ENCODE measurements around the gene SFXN1. TPM values are rescaled to one million over a fixed set of nuclear protein-coding genes. Genes with fewer than 3 reads are reported as not detected.

The SFXN1 gene
- total RNA-seq, 2 experiments from 2014 or later, result 476 to 491 TPM

DNA sequence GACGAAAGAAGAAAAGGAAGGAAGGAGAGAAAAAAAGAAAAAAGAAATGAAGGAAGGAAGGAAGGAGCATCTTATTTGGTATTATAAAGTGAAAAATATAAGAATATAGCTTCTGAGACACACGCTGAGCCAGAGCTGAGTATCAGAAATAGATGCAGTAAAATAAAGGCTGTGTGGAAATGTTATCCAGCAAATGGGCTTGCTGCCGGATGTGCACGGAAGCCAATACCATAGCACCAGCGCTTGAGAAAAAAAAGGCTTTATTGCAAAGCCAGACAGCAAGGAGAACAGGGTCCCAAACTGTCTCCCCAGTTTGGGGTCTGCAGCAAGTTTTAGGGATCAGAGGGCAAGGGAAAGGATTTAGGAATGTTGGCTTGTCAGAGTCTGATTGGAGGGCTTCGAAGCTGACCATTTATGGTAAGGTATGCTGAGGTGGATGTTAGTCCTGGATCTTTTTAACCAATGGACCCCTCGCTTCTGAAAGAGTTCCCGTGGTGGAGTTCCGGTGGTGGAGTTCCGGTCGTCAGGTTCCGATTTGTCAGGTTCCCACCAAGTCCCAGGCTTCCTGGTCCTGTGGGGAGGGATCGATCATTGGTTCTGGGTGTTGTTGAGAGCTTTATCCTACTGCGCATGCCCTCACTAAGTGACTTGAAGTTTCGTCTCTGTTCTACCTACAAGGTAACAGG is 70.4 kb downstream of the SFXN1 start:
- intact Hi-C loops (cut with micrococcal nuclease), result no loop called here
- Mint-ChIP-seq H3K27ac (no peak overlapping the region), H3K36me3 (ENCODE audit: low read depth) (no peaks in the 10 kb centered on the region), H3K27me3 (peaks cover 20% of the 10 kb centered on the region), H3K9me3 (no peaks in the 10 kb centered on the region), H3K4me3 (no peak overlapping the region), H3K4me1 (ENCODE audit: low read depth) (peaks cover 4% of the 10 kb centered on the region)
- ChIA-PET POLR2A (no interaction called here), CTCF (interaction anchor here (0.7 to 6.5 kb wide), 4 partner anchors 15 to 1932 kb away, joined by 3 to 39 read pairs (median 4); no protein-coding TSS in a partner anchor)
- no peak for ATAC-seq
- TF ChIP-seq, protein P1, sequence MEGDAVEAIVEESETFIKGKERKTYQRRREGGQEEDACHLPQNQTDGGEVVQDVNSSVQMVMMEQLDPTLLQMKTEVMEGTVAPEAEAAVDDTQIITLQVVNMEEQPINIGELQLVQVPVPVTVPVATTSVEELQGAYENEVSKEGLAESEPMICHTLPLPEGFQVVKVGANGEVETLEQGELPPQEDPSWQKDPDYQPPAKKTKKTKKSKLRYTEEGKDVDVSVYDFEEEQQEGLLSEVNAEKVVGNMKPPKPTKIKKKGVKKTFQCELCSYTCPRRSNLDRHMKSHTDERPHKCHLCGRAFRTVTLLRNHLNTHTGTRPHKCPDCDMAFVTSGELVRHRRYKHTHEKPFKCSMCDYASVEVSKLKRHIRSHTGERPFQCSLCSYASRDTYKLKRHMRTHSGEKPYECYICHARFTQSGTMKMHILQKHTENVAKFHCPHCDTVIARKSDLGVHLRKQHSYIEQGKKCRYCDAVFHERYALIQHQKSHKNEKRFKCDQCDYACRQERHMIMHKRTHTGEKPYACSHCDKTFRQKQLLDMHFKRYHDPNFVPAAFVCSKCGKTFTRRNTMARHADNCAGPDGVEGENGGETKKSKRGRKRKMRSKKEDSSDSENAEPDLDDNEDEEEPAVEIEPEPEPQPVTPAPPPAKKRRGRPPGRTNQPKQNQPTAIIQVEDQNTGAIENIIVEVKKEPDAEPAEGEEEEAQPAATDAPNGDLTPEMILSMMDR (IDR thresholded peaks at IDR 0.05), result no peak
- no peak for DNase-seq

DNA sequence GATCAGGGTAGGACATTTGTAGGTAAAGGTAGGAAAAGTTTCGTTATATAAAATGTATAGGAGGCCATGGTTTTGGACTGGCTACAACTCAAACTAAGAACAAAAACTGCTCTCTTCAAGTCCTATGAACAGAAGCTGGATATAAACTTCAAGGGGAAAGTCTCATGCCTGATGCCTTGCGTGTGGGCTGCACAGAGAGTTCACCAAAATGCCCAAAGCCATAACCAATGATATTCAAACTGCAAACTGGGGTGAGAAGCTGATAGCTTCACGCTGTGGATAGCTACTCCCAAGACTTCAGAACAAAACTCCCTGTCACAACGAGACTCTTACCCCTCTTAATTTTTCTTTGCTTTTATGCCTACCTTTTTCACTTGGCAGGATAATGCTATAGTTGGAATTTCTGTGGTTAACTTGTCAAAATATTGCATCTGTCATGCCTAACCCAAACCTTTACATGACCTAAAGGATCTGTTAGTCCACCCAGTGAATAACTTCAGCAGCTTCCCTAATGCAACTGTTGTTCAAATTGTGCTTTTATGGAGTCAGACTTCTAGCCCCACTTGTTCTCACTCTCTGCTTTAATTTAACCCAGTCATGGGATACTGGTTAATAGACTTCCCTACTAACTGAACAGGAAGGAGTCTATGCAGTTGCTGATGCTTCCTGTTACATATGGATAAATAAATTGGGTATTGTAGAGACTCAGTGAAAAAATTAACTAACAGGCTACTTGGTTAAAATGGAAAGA is 71.9 kb downstream of the SFXN1 start:
- Mint-ChIP-seq H3K27ac (no peak overlapping the region), H3K4me3 (no peak overlapping the region), H3K27me3 (peaks cover 20% of the 10 kb centered on the region), H3K36me3 (ENCODE audit: low read depth) (no peaks in the 10 kb centered on the region), H3K9me3 (no peaks in the 10 kb centered on the region), H3K4me1 (ENCODE audit: low read depth) (peaks cover 4% of the 10 kb centered on the region)
- POLR2A ChIA-PET, result no interaction called here
- intact Hi-C loops (cut with micrococcal nuclease), result no loop called here
- no peak for ATAC-seq
- no peak for DNase-seq
- CTCF ChIA-PET, result interaction anchor here (1.1 to 6.5 kb wide), 3 partner anchors 16 to 29 kb away, joined by 3 to 39 read pairs (median 5); no protein-coding TSS in a partner anchor
- TF ChIP-seq, protein P1 (IDR thresholded peaks at IDR 0.05), result no peak

DNA sequence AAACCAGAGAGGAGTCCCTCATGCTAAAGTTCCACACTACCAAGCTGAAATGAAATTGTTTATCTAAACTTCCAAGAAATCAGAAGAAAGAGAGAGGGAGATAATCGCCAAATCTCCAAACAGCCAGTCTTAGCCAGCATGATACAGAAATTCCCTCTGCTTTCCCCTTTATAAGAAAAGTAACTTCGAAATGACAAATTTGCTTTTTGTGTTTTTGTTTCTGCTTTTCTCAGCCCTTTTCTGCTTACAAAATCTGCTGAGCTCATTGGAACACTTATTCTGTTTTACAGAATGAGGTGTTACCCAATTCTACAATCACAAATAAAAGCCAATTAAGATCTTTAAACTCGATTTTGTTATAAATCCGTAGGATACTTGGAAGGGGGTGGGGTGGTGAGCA is 72.9 kb downstream of the SFXN1 start:
- TF ChIP-seq, protein P1 (IDR thresholded peaks at IDR 0.05), result no peak
- H3K27ac Mint-ChIP-seq, result no peak overlapping the region

DNA sequence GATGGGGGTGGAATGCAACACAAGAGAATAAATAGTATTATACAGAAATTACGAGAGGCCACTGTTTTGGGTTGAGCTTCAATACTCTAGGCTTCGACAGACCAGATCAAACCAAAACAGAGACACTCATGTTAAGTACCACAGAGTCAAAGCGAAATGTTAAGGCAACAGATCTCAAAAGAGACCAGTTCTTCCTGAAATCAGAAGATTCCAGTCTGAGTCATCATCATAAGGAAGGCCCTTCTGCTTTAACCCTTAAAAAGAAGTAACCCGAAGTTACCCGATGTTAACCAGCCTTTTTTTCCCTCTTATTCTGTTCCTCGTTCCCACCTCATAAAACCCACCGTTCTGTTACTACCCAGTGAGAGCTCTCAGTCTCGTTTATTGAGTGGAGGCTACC is 75.9 kb downstream of the SFXN1 start:
- no peaks in the 10 kb centered on the region for H3K4me1 Mint-ChIP-seq (ENCODE audit: low read depth)
- no peak overlapping the region for H3K4me3 Mint-ChIP-seq
- H3K9me3 Mint-ChIP-seq, result no peaks in the 10 kb centered on the region
- no peak overlapping the region for H3K27ac Mint-ChIP-seq
- ChIA-PET CTCF (interaction anchor here (0.9 kb wide), 1 partner anchor 20 kb away, joined by 3 read pairs; no protein-coding TSS in a partner anchor), POLR2A (no interaction called here)
- H3K27me3 Mint-ChIP-seq, result peaks cover 6% of the 10 kb centered on the region
- TF ChIP-seq, protein P1 (IDR thresholded peaks at IDR 0.05), result no peak
- no peak for ATAC-seq
- DNase-seq, result no peak
- H3K36me3 Mint-ChIP-seq (ENCODE audit: low read depth), result no peaks in the 10 kb centered on the region
- intact Hi-C loops (cut with micrococcal nuclease), result no loop called here

More for the DNA sequence above, 72.9 kb downstream of the SFXN1 start:
- H3K4me3 Mint-ChIP-seq, result no peak overlapping the region
- ChIA-PET CTCF (interaction anchor here (6.5 kb wide), 1 partner anchor 17 kb away, joined by 39 read pairs; no protein-coding TSS in a partner anchor), POLR2A (no interaction called here)
- H3K4me1 Mint-ChIP-seq (ENCODE audit: low read depth), result peaks cover 4% of the 10 kb centered on the region
- intact Hi-C loops (cut with micrococcal nuclease), result no loop called here
- DNase-seq (no peak), ATAC-seq (no peak)
- no peaks in the 10 kb centered on the region for H3K36me3 Mint-ChIP-seq (ENCODE audit: low read depth)
- peaks cover 20% of the 10 kb centered on the region for H3K27me3 Mint-ChIP-seq
- H3K9me3 Mint-ChIP-seq, result no peaks in the 10 kb centered on the region

Measured in activated CD8-positive, alpha-beta T cell treated with anti-CD3 and anti-CD28 coated beads for 36 hours (primary cell).